ENCODE measurements around the gene VWA3A.
"Not testable (repeated sequence)": the region's sequence is repeated elsewhere in the genome, so short reads cannot be mapped to it uniquely, and the experiment has no call there.

The VWA3A gene

GRCh38 chr16:22139008-22139407, 46.7 kb downstream of the VWA3A start:
- DNase-seq (ENCODE audit: low read depth): no peak

- no peak for DNase-seq (ENCODE audit: low read depth)
Observed at GRCh38 chr16:22139732-22140131, 47.4 kb downstream of the VWA3A start.

GRCh38 chr16:22141767-22142166, 49.4 kb downstream of the VWA3A start:
- DNase-seq (ENCODE audit: low read depth): no peak

GRCh38 chr16:22144520-22144919, 52.2 kb downstream of the VWA3A start:
- DNase-seq (ENCODE audit: low read depth): no peak

- DNase-seq (ENCODE audit: low read depth): no peak
Observed at GRCh38 chr16:22147853-22148252, 55.5 kb downstream of the VWA3A start.

GRCh38 chr16:22151246-22151998, 59.1 kb downstream of the VWA3A start:
- no peak for DNase-seq (ENCODE audit: low read depth)

- DNase-seq (ENCODE audit: low read depth): no peak
Observed at GRCh38 chr16:22152316-22152715, 60.0 kb downstream of the VWA3A start.

GRCh38 chr16:22153078-22153477, 60.7 kb downstream of the VWA3A start:
- not testable (repeated sequence) for DNase-seq (ENCODE audit: low read depth)

- no peak for DNase-seq (ENCODE audit: low read depth)
Observed at GRCh38 chr16:22161401-22161800, 69.1 kb downstream of the VWA3A start.

- DNase-seq (ENCODE audit: low read depth): peak; percentile 26
Observed at GRCh38 chr16:22161999-22162655, 69.8 kb downstream of the VWA3A start, which contains the start of gene SDR42E2. TSS of gene SDR42E2 (plus strand) at chr16:22162506. CDS start at chr16:22165583, 3,077 bp downstream.

GRCh38 chr16:22162656-22163009, 70.3 kb downstream of the VWA3A start:
- DNase-seq (ENCODE audit: low read depth): no peak

GRCh38 chr16:22163806-22164205, 71.5 kb downstream of the VWA3A start:
- DNase-seq (ENCODE audit: low read depth): no peak

GRCh38 chr16:22164482-22164881, 72.1 kb downstream of the VWA3A start:
- no peak for DNase-seq (ENCODE audit: low read depth)

GRCh38 chr16:22165508-22166285, 73.4 kb downstream of the VWA3A start:
- DNase-seq (ENCODE audit: low read depth): no peak

GRCh38 chr16:22171953-22172352, 79.6 kb downstream of the VWA3A start:
- no peak for DNase-seq (ENCODE audit: low read depth)

- DNase-seq (ENCODE audit: low read depth): not testable (repeated sequence)
Observed at GRCh38 chr16:22172642-22173041, 80.3 kb downstream of the VWA3A start.

GRCh38 chr16:22174642-22175041, 82.3 kb downstream of the VWA3A start:
- no peak for DNase-seq (ENCODE audit: low read depth)

- no peak for DNase-seq (ENCODE audit: low read depth)
Observed at GRCh38 chr16:22177968-22178930, 85.9 kb downstream of the VWA3A start.

GRCh38 chr16:22181426-22181825, 89.1 kb downstream of the VWA3A start:
- no peak for DNase-seq (ENCODE audit: low read depth)

GRCh38 chr16:22181843-22182242, 89.5 kb downstream of the VWA3A start:
- DNase-seq (ENCODE audit: low read depth): no peak

GRCh38 chr16:22183335-22183734, 91.0 kb downstream of the VWA3A start:
- DNase-seq (ENCODE audit: low read depth): no peak

Data from activated T-helper 1 cell treated with Interleukin-2 at 50 U/mL for 16 hours (primary cell).